Kidney tubule cell (primary cell): ENCODE data around the gene BTAF1.
A peak's percentile ranks its signal among the peaks of the same experiment; 100 is the strongest.
"Not testable (repeated sequence)": the region's sequence is repeated elsewhere in the genome, so short reads cannot be mapped to it uniquely, and the experiment has no call there.

Experiments used
- DNase-seq: peaks from one replicate; pipeline ENCODE4 v3.0.0-alpha.2; 2018; ENCODE audit warnings: low spot score

The BTAF1 gene

GRCh38 chr10:91923371-91924211 is at the start of gene BTAF1:
Gene BTAF1 (plus strand): TSS chr10:91923770. CDS start chr10:91924077, 307 bp downstream.
- peak; percentile 94 for DNase-seq

GRCh38 chr10:91875156-91875555 is 48.4 kb upstream of the BTAF1 start:
- no peak for DNase-seq

- no peak for DNase-seq
These were observed 47.8 kb upstream of the BTAF1 start for GRCh38 chr10:91875779-91876178.

- DNase-seq: no peak
These were observed 43.9 kb upstream of the BTAF1 start for GRCh38 chr10:91879515-91880170.

GRCh38 chr10:91880310-91880709 is 43.3 kb upstream of the BTAF1 start:
- DNase-seq: no peak

GRCh38 chr10:91883549-91884444 is 39.8 kb upstream of the BTAF1 start:
- DNase-seq: peak; percentile 87

GRCh38 chr10:91884536-91884935 is 39.0 kb upstream of the BTAF1 start:
- no peak for DNase-seq

- DNase-seq: no peak
These were observed 38.0 kb upstream of the BTAF1 start for GRCh38 chr10:91885362-91886079.

GRCh38 chr10:91886954-91887271 is 36.7 kb upstream of the BTAF1 start:
- no peak for DNase-seq

GRCh38 chr10:91887272-91888076 is 36.1 kb upstream of the BTAF1 start:
- DNase-seq: peak; percentile 12

- peak; percentile 66 for DNase-seq
These were observed 32.2 kb upstream of the BTAF1 start for GRCh38 chr10:91891125-91892001.

GRCh38 chr10:91893051-91893450 is 30.5 kb upstream of the BTAF1 start:
- DNase-seq: no peak

- not testable (repeated sequence) for DNase-seq
These were observed 29.3 kb upstream of the BTAF1 start for GRCh38 chr10:91894261-91894685.

GRCh38 chr10:91896212-91896756 is 27.3 kb upstream of the BTAF1 start:
- no peak for DNase-seq

- DNase-seq: no peak
These were observed 26.1 kb upstream of the BTAF1 start for GRCh38 chr10:91897421-91897820.

- peak; percentile 89 for DNase-seq
These were observed 21.5 kb upstream of the BTAF1 start for GRCh38 chr10:91901784-91902677.

- DNase-seq: peak; percentile 22
These were observed 16.5 kb upstream of the BTAF1 start for GRCh38 chr10:91907033-91907594.

GRCh38 chr10:91907914-91908336 is 15.6 kb upstream of the BTAF1 start:
- peak; percentile 3 for DNase-seq
